ENCODE data around the gene CFAP97. TPM values are rescaled to one million over a fixed set of nuclear protein-coding genes. Genes with fewer than 3 reads are reported as not detected.

CFAP97 gene
- polyA plus RNA-seq, 1 donor from 2014 or later, result 29.8 TPM

DNA sequence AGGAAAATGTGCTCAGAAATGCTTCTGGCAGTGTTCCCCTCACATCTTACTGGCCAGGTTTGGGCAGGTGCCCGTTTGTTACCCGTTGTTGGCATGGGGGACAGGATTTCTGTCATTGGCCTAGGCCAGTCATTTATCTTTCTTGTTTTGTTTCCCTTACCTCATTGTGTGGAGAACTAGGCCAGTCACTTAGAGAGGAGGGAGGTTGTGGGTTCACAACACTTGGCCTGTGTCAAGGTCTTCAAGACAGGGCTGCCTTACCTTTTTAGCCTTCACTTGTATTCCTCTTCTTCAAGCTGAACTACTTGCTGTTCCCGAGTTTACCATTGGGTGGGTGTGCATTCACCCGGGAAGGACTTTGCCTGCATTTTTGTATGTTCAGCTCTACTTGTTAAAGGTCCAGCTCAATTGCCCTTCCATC is 23.3 kb upstream of the CFAP97 start:
- H3K9me3 ChIP-seq (ENCODE audit: low read length), result no peaks in the 10 kb centered on the region
- H3K79me2 ChIP-seq (replicated peaks; ENCODE audit: insufficient read depth, low read length), result no peaks in the 10 kb centered on the region
- H3K9ac ChIP-seq (ENCODE audit: low read length), result no peak overlapping the region
- no peak overlapping the region for H3K27ac ChIP-seq (ENCODE audit: low read length)
- H3K36me3 ChIP-seq (ENCODE audit: insufficient read depth, low read length), result no peaks in the 10 kb centered on the region
- no peaks in the 10 kb centered on the region for H4K20me1 ChIP-seq (ENCODE audit: insufficient read depth)
- no peaks in the 10 kb centered on the region for H3K9me2 ChIP-seq (ENCODE audit: insufficient read depth, low read length)
- TF ChIP-seq POLR2AphosphoS5 (IDR thresholded peaks at IDR 0.05) (no peak), MXI1 (conservative IDR thresholded peaks at IDR 0.05; ENCODE audit: poor library complexity, severe bottlenecking) (no peak)
- no peak overlapping the region for H3K4me3 ChIP-seq (ENCODE audit: low read length)
- no peaks in the 10 kb centered on the region for H3F3A ChIP-seq (ENCODE audit: insufficient read depth, low read length, poor library complexity, severe bottlenecking)
- no peak overlapping the region for H2AFZ ChIP-seq (ENCODE audit: low read depth, low read length)
- H3K4me2 ChIP-seq (ENCODE audit: low read length), result no peak overlapping the region
- no peaks in the 10 kb centered on the region for H3K27me3 ChIP-seq (ENCODE audit: insufficient read depth, low read depth, low read length)

- Histone ChIP-seq H3K27me3 (ENCODE audit: insufficient read depth, low read depth, low read length) (no peaks in the 10 kb centered on the region), H3K4me3 (ENCODE audit: low read length) (no peak overlapping the region), H3K9me3 (ENCODE audit: low read length) (no peaks in the 10 kb centered on the region), H3K27ac (ENCODE audit: low read length) (no peak overlapping the region), H3K79me2 (replicated peaks; ENCODE audit: insufficient read depth, low read length) (no peaks in the 10 kb centered on the region), H3K9me2 (ENCODE audit: insufficient read depth, low read length) (no peaks in the 10 kb centered on the region), H3K36me3 (ENCODE audit: insufficient read depth, low read length) (no peaks in the 10 kb centered on the region), H3F3A (ENCODE audit: insufficient read depth, low read length, poor library complexity, severe bottlenecking) (no peaks in the 10 kb centered on the region), H3K9ac (ENCODE audit: low read length) (no peak overlapping the region), H3K4me2 (ENCODE audit: low read length) (no peak overlapping the region), H4K20me1 (ENCODE audit: insufficient read depth) (no peaks in the 10 kb centered on the region), H2AFZ (ENCODE audit: low read depth, low read length) (no peak overlapping the region)
- TF ChIP-seq MXI1 (conservative IDR thresholded peaks at IDR 0.05; ENCODE audit: poor library complexity, severe bottlenecking) (no peak), EP300 (conservative IDR thresholded peaks at IDR 0.05; ENCODE audit: poor library complexity, severe bottlenecking) (no peak), SMC3 (conservative IDR thresholded peaks at IDR 0.05; ENCODE audit: poor library complexity) (no peak), EZH2 (IDR thresholded peaks at IDR 0.05; ENCODE audit: borderline replicate concordance, insufficient read depth, low read length, poor library complexity, severe bottlenecking) (no peak), TAF1 (IDR thresholded peaks at IDR 0.05; ENCODE audit: low read depth) (no peak), REST (IDR thresholded peaks at IDR 0.05; ENCODE audit: borderline replicate concordance) (no peak), RAD21 (conservative IDR thresholded peaks at IDR 0.05) (no peak), POLR2AphosphoS5 (IDR thresholded peaks at IDR 0.05) (no peak)
- TF ChIP-seq, protein P1, sequence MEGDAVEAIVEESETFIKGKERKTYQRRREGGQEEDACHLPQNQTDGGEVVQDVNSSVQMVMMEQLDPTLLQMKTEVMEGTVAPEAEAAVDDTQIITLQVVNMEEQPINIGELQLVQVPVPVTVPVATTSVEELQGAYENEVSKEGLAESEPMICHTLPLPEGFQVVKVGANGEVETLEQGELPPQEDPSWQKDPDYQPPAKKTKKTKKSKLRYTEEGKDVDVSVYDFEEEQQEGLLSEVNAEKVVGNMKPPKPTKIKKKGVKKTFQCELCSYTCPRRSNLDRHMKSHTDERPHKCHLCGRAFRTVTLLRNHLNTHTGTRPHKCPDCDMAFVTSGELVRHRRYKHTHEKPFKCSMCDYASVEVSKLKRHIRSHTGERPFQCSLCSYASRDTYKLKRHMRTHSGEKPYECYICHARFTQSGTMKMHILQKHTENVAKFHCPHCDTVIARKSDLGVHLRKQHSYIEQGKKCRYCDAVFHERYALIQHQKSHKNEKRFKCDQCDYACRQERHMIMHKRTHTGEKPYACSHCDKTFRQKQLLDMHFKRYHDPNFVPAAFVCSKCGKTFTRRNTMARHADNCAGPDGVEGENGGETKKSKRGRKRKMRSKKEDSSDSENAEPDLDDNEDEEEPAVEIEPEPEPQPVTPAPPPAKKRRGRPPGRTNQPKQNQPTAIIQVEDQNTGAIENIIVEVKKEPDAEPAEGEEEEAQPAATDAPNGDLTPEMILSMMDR (IDR thresholded peaks at IDR 0.05; ENCODE audit: poor library complexity, severe bottlenecking), result no peak
Observed at GRCh38 chr4:185225940-185226339, 22.1 kb upstream of the CFAP97 start.

GRCh38 chr4:185224597-185224996 is 20.8 kb upstream of the CFAP97 start:
- no peak overlapping the region for H3K4me3 ChIP-seq (ENCODE audit: low read length)
- no peaks in the 10 kb centered on the region for H3F3A ChIP-seq (ENCODE audit: insufficient read depth, low read length, poor library complexity, severe bottlenecking)
- H3K4me2 ChIP-seq (ENCODE audit: low read length), result no peak overlapping the region
- no peaks in the 10 kb centered on the region for H3K79me2 ChIP-seq (replicated peaks; ENCODE audit: insufficient read depth, low read length)
- no peak overlapping the region for H2AFZ ChIP-seq (ENCODE audit: low read depth, low read length)
- no peaks in the 10 kb centered on the region for H4K20me1 ChIP-seq (ENCODE audit: insufficient read depth)
- TF ChIP-seq, protein P1 (IDR thresholded peaks at IDR 0.05; ENCODE audit: poor library complexity, severe bottlenecking), result no peak
- no peak for TF ChIP-seq SMC3 (conservative IDR thresholded peaks at IDR 0.05; ENCODE audit: poor library complexity)
- TF ChIP-seq TAF1 (IDR thresholded peaks at IDR 0.05; ENCODE audit: low read depth), result no peak
- TF ChIP-seq EP300 (conservative IDR thresholded peaks at IDR 0.05; ENCODE audit: poor library complexity, severe bottlenecking), result no peak
- TF ChIP-seq RAD21 (conservative IDR thresholded peaks at IDR 0.05), result no peak
- no peak for TF ChIP-seq EZH2 (IDR thresholded peaks at IDR 0.05; ENCODE audit: borderline replicate concordance, insufficient read depth, low read length, poor library complexity, severe bottlenecking)
- TF ChIP-seq POLR2AphosphoS5 (IDR thresholded peaks at IDR 0.05), result no peak
- no peak for TF ChIP-seq REST (IDR thresholded peaks at IDR 0.05; ENCODE audit: borderline replicate concordance)
- no peak for TF ChIP-seq MXI1 (conservative IDR thresholded peaks at IDR 0.05; ENCODE audit: poor library complexity, severe bottlenecking)
- no peaks in the 10 kb centered on the region for H3K9me2 ChIP-seq (ENCODE audit: insufficient read depth, low read length)
- no peaks in the 10 kb centered on the region for H3K9me3 ChIP-seq (ENCODE audit: low read length)
- H3K27me3 ChIP-seq (ENCODE audit: insufficient read depth, low read depth, low read length), result no peaks in the 10 kb centered on the region
- H3K9ac ChIP-seq (ENCODE audit: low read length), result no peak overlapping the region
- H3K36me3 ChIP-seq (ENCODE audit: insufficient read depth, low read length), result no peaks in the 10 kb centered on the region
- H3K27ac ChIP-seq (ENCODE audit: low read length), result no peak overlapping the region
